Endodermal cell (in vitro differentiated cells): ENCODE measurements around the gene OVOL2. TPM values are rescaled to one million over a fixed set of nuclear protein-coding genes. Genes with fewer than 3 reads are reported as not detected.
A peak's percentile ranks its signal among the peaks of the same experiment; 100 is the strongest.

ENCODE experiments used
- DNase-seq: peaks from one replicate; pipeline ENCODE4 v3.0.0-alpha.2; 2017
- H3K27ac ChIP-seq: 2 replicates; pipeline ENCODE4 v1.5.1; 2013; ENCODE audit warnings: mild to moderate bottlenecking, low read depth, low read length, moderate library complexity
- H3K27me3 ChIP-seq: 2 replicates; pipeline ENCODE4 v1.6.1; 2013; ENCODE audit warnings: mild to moderate bottlenecking, low read length, moderate library complexity; ENCODE audit not compliant: insufficient read depth, control insufficient read depth, poor library complexity, severe bottlenecking
- H3K36me3 ChIP-seq: 2 replicates; pipeline ENCODE4 v1.7.0; 2013; ENCODE audit warnings: mild to moderate bottlenecking, low read length, moderate library complexity; ENCODE audit not compliant: control insufficient read depth, insufficient read depth
- H3K4me1 ChIP-seq: one replicate; pipeline ENCODE4 v1.7.0; 2013; ENCODE audit warnings: low read length; ENCODE audit not compliant: control insufficient read depth, insufficient read depth
- H3K4me3 ChIP-seq: 2 replicates; pipeline ENCODE4 v1.5.1; 2013; ENCODE audit warnings: mild to moderate bottlenecking, low read length, moderate library complexity
- H3K9ac ChIP-seq: 2 replicates; pipeline ENCODE4 v1.6.1; 2013; ENCODE audit warnings: mild to moderate bottlenecking, low read length, moderate library complexity; ENCODE audit not compliant: poor library complexity, severe bottlenecking; ENCODE audit errors: extremely low read depth
- H3K9me3 ChIP-seq: 2 replicates; pipeline ENCODE4 v1.6.1; 2013; ENCODE audit warnings: mild to moderate bottlenecking, low read length, moderate library complexity; ENCODE audit not compliant: control insufficient read depth
- H3K27ac Mint-ChIP-seq: 2 replicates; pipeline ENCODE4 v1.8.0; 2020; ENCODE audit warnings: mixed read lengths
- H3K27me3 Mint-ChIP-seq: 2 replicates; pipeline ENCODE4 v1.8.0; 2021; ENCODE audit warnings: mild to moderate bottlenecking, mixed read lengths; ENCODE audit not compliant: insufficient read depth
- H3K36me3 Mint-ChIP-seq: 2 replicates; pipeline ENCODE4 v1.8.0; 2020; ENCODE audit warnings: low read depth, mixed read lengths
- H3K4me1 Mint-ChIP-seq: 2 replicates; pipeline ENCODE4 v1.8.0; 2020; ENCODE audit warnings: mixed read lengths
- H3K4me3 Mint-ChIP-seq: 2 replicates; pipeline ENCODE4 v1.8.0; 2020; ENCODE audit warnings: mild to moderate bottlenecking, moderate library complexity, mixed read lengths
- H3K9me3 Mint-ChIP-seq: 2 replicates; pipeline ENCODE4 v1.8.0; 2020; ENCODE audit warnings: mild to moderate bottlenecking, mixed read lengths
- CTCF ChIP-seq: fragments of 200-600 bp; sonication (generic); conservative IDR thresholded peaks from 2 replicates; pipeline ENCODE4 v1.5.0; 2021; ENCODE audit warnings: antibody characterized with exemption, mild to moderate bottlenecking
- WGBS, 2 experiments: methylation state at CpG; one replicate each; pipeline versions ENCODE4 v1.1.5 to v1.1.7; 2013; ENCODE audit warnings: missing lambda C conversion rate in 2 of 2, mixed read lengths in 1 of 2; ENCODE audit not compliant: insufficient coverage in 1 of 2, insufficient read length in 1 of 2; 5-methylcytosine and 5-hydroxymethylcytosine counted together
- total RNA-seq, 2 donors: library from RNA; stranded (reverse); fragmentation: NEBNext Ultra II Directional in 1 of 2; extraction: Animal tissue kit (Norgen Biotek cat#: 25700) in 1 of 2; gene quantifications; 2 replicates in 1 of 2; 3 replicates in 1 of 2; pipeline ENCODE4 v1.2.1, GENCODE V29; 2021

Gene OVOL2
- total RNA-seq, 2 donors from 2014 or later: 15.3 to 17.0 TPM

GRCh38 chr20:18005170-18005989 is 52.3 kb downstream of the OVOL2 start:
- Mint-ChIP-seq H3K27ac (peak overlapping the region; percentile 32), H3K27me3 (no peaks in the 10 kb centered on the region), H3K4me1 (peaks cover 29% of the 10 kb centered on the region), H3K4me3 (no peak overlapping the region), H3K36me3 (no peaks in the 10 kb centered on the region), H3K9me3 (no peaks in the 10 kb centered on the region)
- DNase-seq: peak; percentile 61
- H3K9me3 ChIP-seq: no peaks in the 10 kb centered on the region
- H3K9ac ChIP-seq: no peak overlapping the region
- no peak overlapping the region for H3K27ac ChIP-seq
- H3K27me3 ChIP-seq: no peaks in the 10 kb centered on the region
- WGBS, 2 experiments: 92 to 93% methylated on average over 20 to 21 of the region's 21 CpGs
- no peak for TF ChIP-seq CTCF
- no peaks in the 10 kb centered on the region for H3K4me1 ChIP-seq
- no peaks in the 10 kb centered on the region for H3K36me3 ChIP-seq
- no peak overlapping the region for H3K4me3 ChIP-seq

- Mint-ChIP-seq H3K9me3 (no peaks in the 10 kb centered on the region), H3K36me3 (no peaks in the 10 kb centered on the region), H3K4me3 (no peak overlapping the region), H3K27ac (peak overlapping the region; percentile 32), H3K4me1 (peaks cover 29% of the 10 kb centered on the region), H3K27me3 (no peaks in the 10 kb centered on the region)
- H3K36me3 ChIP-seq: no peaks in the 10 kb centered on the region
- H3K27me3 ChIP-seq: no peaks in the 10 kb centered on the region
- no peaks in the 10 kb centered on the region for H3K4me1 ChIP-seq
- no peaks in the 10 kb centered on the region for H3K9me3 ChIP-seq
- TF ChIP-seq CTCF: no peak
- WGBS, 2 experiments: 74 to 89% methylated on average over 8 of the region's 8 CpGs
- no peak overlapping the region for H3K9ac ChIP-seq
- H3K4me3 ChIP-seq: no peak overlapping the region
- H3K27ac ChIP-seq: no peak overlapping the region
- no peak for DNase-seq
Measured at GRCh38 chr20:18004384-18005031, 53.2 kb downstream of the OVOL2 start.

- Mint-ChIP-seq H3K27me3 (no peaks in the 10 kb centered on the region), H3K36me3 (no peaks in the 10 kb centered on the region), H3K27ac (peak overlapping the region; percentile 52), H3K4me3 (no peak overlapping the region), H3K4me1 (peaks cover 25% of the 10 kb centered on the region), H3K9me3 (no peaks in the 10 kb centered on the region)
- H3K27me3 ChIP-seq: no peaks in the 10 kb centered on the region
- no peak for DNase-seq
- no peak overlapping the region for H3K4me3 ChIP-seq
- no peaks in the 10 kb centered on the region for H3K36me3 ChIP-seq
- no peak for TF ChIP-seq CTCF
- H3K9me3 ChIP-seq: no peaks in the 10 kb centered on the region
- 82% methylated on average over 5 of the region's 5 CpGs for WGBS, 2 experiments
- no peak overlapping the region for H3K27ac ChIP-seq
- H3K4me1 ChIP-seq: no peaks in the 10 kb centered on the region
- no peak overlapping the region for H3K9ac ChIP-seq
Measured at GRCh38 chr20:18003897-18004296, 53.8 kb downstream of the OVOL2 start.
